T-helper 17 cell (primary cell): ENCODE measurements around the gene NUP160. TPM values are rescaled to one million over a fixed set of nuclear protein-coding genes. Genes with fewer than 3 reads are reported as not detected.
"Not testable (repeated sequence)": the region's sequence is repeated elsewhere in the genome, so short reads cannot be mapped to it uniquely, and the experiment has no call there.

ENCODE experiments used
- ATAC-seq: fragments of 150-1000 bp; cut with Tn5 transposase; 2 replicates; pipeline ENCODE4 v1.10.0; 2021; ENCODE audit warnings: mild to moderate bottlenecking, moderate library complexity
- DNase-seq, 3 donors: peaks; one replicate each; pipeline versions ENCODE4 v3.0.0 to v3.0.0-alpha.2; 2020 to 2021
- H3K9me3 ChIP-seq: one replicate; pipeline ENCODE4 v1.7.0; 2013; ENCODE audit warnings: low read length, mild to moderate bottlenecking; ENCODE audit not compliant: control insufficient read depth, poor library complexity, severe bottlenecking
- H3K27ac Mint-ChIP-seq: one replicate; pipeline ENCODE4 v1.8.0; 2022; ENCODE audit warnings: mild to moderate bottlenecking, moderate library complexity, mixed read lengths
- H3K27me3 Mint-ChIP-seq: one replicate; pipeline ENCODE4 v1.8.0; 2022; ENCODE audit warnings: mixed read lengths
- H3K36me3 Mint-ChIP-seq: one replicate; pipeline ENCODE4 v1.8.0; 2022; ENCODE audit warnings: low read depth, mixed read lengths
- H3K4me1 Mint-ChIP-seq: one replicate; pipeline ENCODE4 v1.8.0; 2022; ENCODE audit warnings: mild to moderate bottlenecking, mixed read lengths
- H3K4me3 Mint-ChIP-seq: one replicate; pipeline ENCODE4 v1.8.0; 2022; ENCODE audit warnings: mild to moderate bottlenecking, moderate library complexity, mixed read lengths
- total RNA-seq, 4 donors: library from RNA in 2 of 4; stranded (reverse) in 2 of 4; gene quantifications; one replicate each; pipeline ENCODE4 v1.2.3 and lab custom pipeline; 2022 to 2026

Gene NUP160
- total RNA-seq, 2 donors from 2014 or later, result 50.0 to 54.6 TPM

DNA sequence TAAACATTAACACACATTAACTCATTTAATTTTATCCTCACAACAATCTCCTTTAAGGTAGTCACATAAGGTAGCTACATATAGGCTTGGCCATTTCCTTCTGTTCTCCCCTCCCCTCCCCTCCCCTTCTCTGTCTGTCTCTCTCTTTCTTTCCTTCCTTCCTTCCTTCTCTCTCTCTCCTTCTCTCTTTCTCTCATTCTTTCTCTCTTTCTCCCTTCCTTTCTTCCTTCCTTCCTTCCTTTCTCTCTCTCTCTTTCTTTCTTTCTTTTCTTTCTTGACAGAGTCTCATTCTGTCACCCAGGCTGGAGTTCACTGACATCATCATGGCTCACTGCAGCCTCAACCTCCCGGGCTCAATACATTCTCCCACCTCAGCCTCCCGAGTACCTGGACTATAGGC, 22.3 kb upstream of the NUP160 start:
- DNase-seq (no peak), ATAC-seq (no peak)
- H3K27ac Mint-ChIP-seq, result no peak overlapping the region
- H3K4me1 Mint-ChIP-seq, result peaks cover 6% of the 10 kb centered on the region
- H3K9me3 ChIP-seq, result no peaks in the 10 kb centered on the region
- H3K27me3 Mint-ChIP-seq, result no peaks in the 10 kb centered on the region
- no peak overlapping the region for H3K4me3 Mint-ChIP-seq
- H3K36me3 Mint-ChIP-seq, result no peaks in the 10 kb centered on the region

- Mint-ChIP-seq H3K4me3 (no peak overlapping the region), H3K27ac (no peak overlapping the region), H3K27me3 (no peaks in the 10 kb centered on the region), H3K36me3 (no peaks in the 10 kb centered on the region), H3K4me1 (peaks cover 9% of the 10 kb centered on the region)
- ATAC-seq, result no peak
- no peak for DNase-seq
- no peaks in the 10 kb centered on the region for H3K9me3 ChIP-seq
Measured at GRCh38 chr11:47869544-47870393, 21.6 kb upstream of the NUP160 start.

DNA sequence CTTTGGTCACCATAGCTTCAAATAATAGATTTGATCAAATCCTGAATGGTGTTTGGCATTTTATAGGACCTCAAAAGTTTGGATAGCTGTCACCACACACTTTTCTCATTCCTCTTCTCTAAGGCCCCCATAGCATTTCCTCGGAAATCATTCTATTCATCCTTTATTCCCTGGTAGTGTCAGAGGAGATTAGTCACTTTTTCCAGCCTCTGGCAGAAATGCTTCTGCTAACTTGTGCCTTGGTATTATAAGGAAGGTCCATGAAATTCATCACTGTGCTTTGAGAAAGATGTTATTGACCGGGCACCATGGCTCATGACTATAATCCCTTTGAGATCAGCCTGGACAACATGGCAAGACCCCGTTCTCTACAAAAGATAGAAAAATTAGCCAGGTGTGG, 19.7 kb upstream of the NUP160 start:
- Mint-ChIP-seq H3K36me3 (no peaks in the 10 kb centered on the region), H3K4me1 (peaks cover 18% of the 10 kb centered on the region), H3K27ac (no peak overlapping the region), H3K27me3 (no peaks in the 10 kb centered on the region), H3K4me3 (no peak overlapping the region)
- no peak for ATAC-seq
- no peaks in the 10 kb centered on the region for H3K9me3 ChIP-seq
- DNase-seq, result no peak

DNA sequence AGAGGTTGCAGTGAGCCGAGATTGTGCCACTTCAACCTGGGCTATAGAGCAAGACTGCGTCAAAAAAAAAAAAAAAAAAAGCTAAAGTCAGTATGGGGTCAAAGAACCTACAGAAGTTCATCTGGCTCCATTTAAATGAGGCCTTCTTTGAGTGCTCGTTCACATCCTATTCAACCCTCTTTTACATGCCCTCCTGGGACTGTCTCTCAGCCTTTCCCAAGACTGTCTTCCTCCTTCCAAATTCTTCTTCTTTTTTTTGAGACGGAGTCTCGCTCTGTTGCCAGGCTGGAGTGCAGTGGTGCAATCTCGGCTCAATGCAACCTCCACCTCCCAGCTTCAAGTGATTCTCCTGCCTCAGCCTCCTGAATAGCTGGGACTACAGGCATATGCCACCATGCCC, 18.7 kb upstream of the NUP160 start:
- DNase-seq, H3K36me3 Mint-ChIP-seq, H3K27ac Mint-ChIP-seq, H3K9me3 ChIP-seq, ATAC-seq, H3K4me3 Mint-ChIP-seq, H3K27me3 Mint-ChIP-seq: not testable (repeated sequence)
- peaks cover 18% of the 10 kb centered on the region for H3K4me1 Mint-ChIP-seq

DNA sequence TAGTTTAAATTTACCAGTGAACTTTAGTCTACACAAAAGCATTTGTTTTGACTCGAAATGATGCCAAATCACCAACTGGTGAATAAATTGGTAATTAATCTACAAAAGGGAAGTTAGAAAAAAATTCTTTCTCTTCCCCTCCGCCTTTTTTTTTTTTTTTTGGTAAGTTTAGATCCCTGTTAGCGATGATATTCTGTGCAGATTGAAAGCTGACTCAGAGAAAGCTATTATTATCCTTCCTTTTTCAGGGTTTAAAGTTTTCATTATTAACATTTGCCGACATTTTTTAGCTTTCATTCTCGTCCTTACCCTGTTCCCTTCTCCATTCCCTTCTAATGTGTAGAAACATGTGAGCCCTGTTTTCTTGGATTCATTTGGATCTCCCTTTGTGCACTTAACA, 16.8 kb upstream of the NUP160 start:
- ATAC-seq (no peak), DNase-seq (no peak)
- Mint-ChIP-seq H3K27me3 (no peaks in the 10 kb centered on the region), H3K36me3 (no peaks in the 10 kb centered on the region), H3K4me1 (peaks cover 18% of the 10 kb centered on the region), H3K4me3 (no peak overlapping the region), H3K27ac (peak overlapping the region; percentile 66)
- no peaks in the 10 kb centered on the region for H3K9me3 ChIP-seq

GRCh38 chr11:47863898-47864430, 15.8 kb upstream of the NUP160 start:
- no peaks in the 10 kb centered on the region for H3K27me3 Mint-ChIP-seq
- H3K4me1 Mint-ChIP-seq, result peaks cover 16% of the 10 kb centered on the region
- ATAC-seq (no peak), DNase-seq (no peak)
- H3K4me3 Mint-ChIP-seq, result no peak overlapping the region
- peak overlapping the region; percentile 2 for H3K27ac Mint-ChIP-seq
- H3K9me3 ChIP-seq, result no peaks in the 10 kb centered on the region
- no peaks in the 10 kb centered on the region for H3K36me3 Mint-ChIP-seq

GRCh38 chr11:47863189-47863897, 15.2 kb upstream of the NUP160 start:
- H3K27ac Mint-ChIP-seq, result peak overlapping the region; percentile 67
- no peaks in the 10 kb centered on the region for H3K9me3 ChIP-seq
- H3K4me3 Mint-ChIP-seq, result peak overlapping the region; percentile 39
- peaks cover 17% of the 10 kb centered on the region for H3K4me1 Mint-ChIP-seq
- ATAC-seq, result peak; percentile 69
- no peak for DNase-seq
- no peaks in the 10 kb centered on the region for H3K36me3 Mint-ChIP-seq
- H3K27me3 Mint-ChIP-seq, result no peaks in the 10 kb centered on the region

- Mint-ChIP-seq H3K4me3 (no peak overlapping the region), H3K4me1 (peaks cover 23% of the 10 kb centered on the region), H3K36me3 (peaks cover 2% of the 10 kb centered on the region), H3K27me3 (no peaks in the 10 kb centered on the region), H3K27ac (peak overlapping the region; percentile 85)
- H3K9me3 ChIP-seq, result no peaks in the 10 kb centered on the region
- DNase-seq (no peak), ATAC-seq (no peak)
Measured at GRCh38 chr11:47861728-47862127, 13.6 kb upstream of the NUP160 start.

GRCh38 chr11:47860536-47860935, 12.4 kb upstream of the NUP160 start:
- ATAC-seq (no peak), DNase-seq (no peak)
- Mint-ChIP-seq H3K4me3 (no peak overlapping the region), H3K27me3 (no peaks in the 10 kb centered on the region), H3K36me3 (peaks cover 2% of the 10 kb centered on the region), H3K4me1 (peaks cover 26% of the 10 kb centered on the region), H3K27ac (peak overlapping the region; percentile 85)
- no peaks in the 10 kb centered on the region for H3K9me3 ChIP-seq

DNA sequence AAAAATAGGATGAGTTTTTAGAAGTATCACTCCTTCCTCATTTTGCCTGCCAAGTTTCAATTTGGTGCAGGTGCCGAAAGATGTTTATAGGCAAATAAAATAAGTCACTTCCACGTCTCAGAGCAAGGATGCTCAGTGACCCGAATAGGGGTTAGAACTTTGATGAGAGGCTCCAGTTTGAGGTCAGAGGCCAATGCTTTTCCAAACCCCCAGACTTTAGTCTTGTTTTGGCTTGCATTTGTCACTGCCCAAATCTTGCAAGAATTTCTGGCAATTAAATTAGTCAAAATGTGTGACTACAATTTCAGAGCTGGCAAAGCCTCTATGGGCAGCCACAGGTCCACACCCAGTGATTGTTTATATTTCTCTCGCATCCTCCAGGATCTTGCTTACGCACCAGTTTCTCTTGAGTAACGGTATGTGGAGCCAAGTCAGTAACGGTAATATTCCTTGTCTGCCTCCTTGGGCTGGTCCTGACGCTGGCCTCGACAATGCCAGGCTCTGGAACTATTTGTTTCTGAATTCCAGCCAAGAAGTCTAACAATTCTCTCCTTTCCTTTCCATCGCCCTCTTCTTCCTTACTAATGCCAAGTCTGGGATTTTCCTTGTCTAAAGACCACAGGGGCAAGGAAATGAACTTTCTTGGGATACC, 9.9 kb upstream of the NUP160 start:
- H3K9me3 ChIP-seq, result no peaks in the 10 kb centered on the region
- ATAC-seq (no peak), DNase-seq (no peak)
- H3K36me3 Mint-ChIP-seq, result peaks cover 2% of the 10 kb centered on the region
- no peaks in the 10 kb centered on the region for H3K27me3 Mint-ChIP-seq
- H3K4me3 Mint-ChIP-seq, result no peak overlapping the region
- H3K4me1 Mint-ChIP-seq, result peaks cover 15% of the 10 kb centered on the region
- peak overlapping the region; percentile 24 for H3K27ac Mint-ChIP-seq

- peaks cover 2% of the 10 kb centered on the region for H3K36me3 Mint-ChIP-seq
- H3K9me3 ChIP-seq, result no peaks in the 10 kb centered on the region
- no peak for DNase-seq
- H3K4me3 Mint-ChIP-seq, result no peak overlapping the region
- H3K4me1 Mint-ChIP-seq, result peaks cover 15% of the 10 kb centered on the region
- ATAC-seq, result no peak
- H3K27me3 Mint-ChIP-seq, result no peaks in the 10 kb centered on the region
- H3K27ac Mint-ChIP-seq, result peak overlapping the region; percentile 24
Measured at GRCh38 chr11:47857485-47857884, 9.3 kb upstream of the NUP160 start.

GRCh38 chr11:47856186-47856585, 8.0 kb upstream of the NUP160 start:
- Mint-ChIP-seq H3K36me3 (peaks cover 2% of the 10 kb centered on the region), H3K27me3 (no peaks in the 10 kb centered on the region), H3K4me3 (no peak overlapping the region), H3K27ac (no peak overlapping the region), H3K4me1 (peaks cover 18% of the 10 kb centered on the region)
- H3K9me3 ChIP-seq, result no peaks in the 10 kb centered on the region
- DNase-seq (no peak), ATAC-seq (no peak)

DNA sequence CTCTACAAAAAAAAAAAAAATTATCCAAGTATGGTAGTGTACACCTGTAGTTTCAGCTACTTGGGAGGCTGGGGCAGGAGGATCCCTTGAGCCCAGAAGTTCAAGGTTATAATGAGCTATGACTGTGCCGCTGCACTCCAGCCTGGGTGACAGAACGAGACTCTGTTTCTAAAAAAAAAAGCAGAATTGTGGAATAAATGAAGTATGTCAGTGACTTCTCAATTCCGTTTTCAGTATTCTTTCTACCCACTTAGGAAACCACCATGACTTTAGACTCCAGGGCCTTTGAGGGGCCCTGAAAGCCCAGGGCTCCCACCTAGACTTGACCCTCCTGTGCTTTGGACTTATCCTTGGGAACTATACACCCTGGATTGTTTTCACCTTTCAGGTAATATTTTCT, 6.5 kb upstream of the NUP160 start:
- DNase-seq (no peak), ATAC-seq (no peak)
- Mint-ChIP-seq H3K27ac (no peak overlapping the region), H3K4me3 (no peak overlapping the region), H3K27me3 (no peaks in the 10 kb centered on the region), H3K4me1 (peaks cover 31% of the 10 kb centered on the region), H3K36me3 (peaks cover 2% of the 10 kb centered on the region)
- no peaks in the 10 kb centered on the region for H3K9me3 ChIP-seq
